ENCODE measurements around the gene AREL1. TPM values are rescaled to one million over a fixed set of nuclear protein-coding genes. Genes with fewer than 3 reads are reported as not detected.

Gene AREL1
- total RNA-seq, 1 experiment from 2014 or later, result 45.9 TPM

- RAD21 ChIA-PET (ENCODE audit: low non-redundant PET in 1 of 2, low total read pairs in 2 of 2, uncharacterized antibody in 2 of 2, unreplicated experiment in 2 of 2), result no interaction called here
- Histone ChIP-seq H2AFZ (ENCODE audit: low read depth, low read length, poor library complexity, severe bottlenecking) (no peak overlapping the region), H3K27ac (ENCODE audit: low read depth, low read length) (no peak overlapping the region), H3K9me3 (ENCODE audit: control insufficient read depth in 1 of 2, insufficient read depth in 1 of 2, low read depth in 1 of 2, low read length in 2 of 2) (no peaks in the 10 kb centered on the region), H3K4me3 (replicated peaks in 1 of 2; ENCODE audit: low read depth in 1 of 2, low read length in 2 of 2) (no peak overlapping the region), H3K4me2 (ENCODE audit: low read length) (no peak overlapping the region), H3K36me3 (ENCODE audit: control insufficient read depth in 1 of 2, insufficient read depth in 2 of 2, low read length in 2 of 2) (no peaks in the 10 kb centered on the region), H3K79me2 (ENCODE audit: insufficient read depth, low read length) (no peaks in the 10 kb centered on the region), H3K27me3 (ENCODE audit: insufficient read depth, low read length) (no peaks in the 10 kb centered on the region), H4K20me1 (ENCODE audit: insufficient read depth) (no peaks in the 10 kb centered on the region), H3K9me2 (ENCODE audit: insufficient read depth) (no peaks in the 10 kb centered on the region), H3K4me1 (ENCODE audit: control insufficient read depth in 1 of 2, insufficient read depth in 2 of 2, low read length in 2 of 2) (no peaks in the 10 kb centered on the region; a peak in 1 of 4 replicates), H3K9ac (ENCODE audit: low read length) (no peak overlapping the region)
- no peak for ATAC-seq
- no TSS peak for BruUV-seq (replicated peaks)
- intact Hi-C loops (cut with micrococcal nuclease), result no loop called here
- POLR2A ChIA-PET, result no interaction called here
- DNase-seq (ENCODE audit: low read depth, low spot score), result no peak
- TF ChIP-seq SP1 (IDR thresholded peaks at IDR 0.05; ENCODE audit: low read depth) (no peak), EZH2 (IDR thresholded peaks at IDR 0.05) (no peak), CTCF (IDR thresholded peaks at IDR 0.05 in 2 of 3, conservative IDR thresholded peaks at IDR 0.05 in 1 of 3; ENCODE audit: borderline replicate concordance in 1 of 3, insufficient read depth in 1 of 3, low read depth in 2 of 3, low read length in 2 of 3) (no peak), FOSL1 (IDR thresholded peaks at IDR 0.05; ENCODE audit: low read depth) (no peak), SIN3A (IDR thresholded peaks at IDR 0.05; ENCODE audit: low read depth) (no peak), TCF7L2 (IDR thresholded peaks at IDR 0.05; ENCODE audit: borderline replicate concordance, extremely low read depth, insufficient read depth, insufficient read length) (no peak), YY1 (IDR thresholded peaks at IDR 0.05; ENCODE audit: extremely low read depth, insufficient replicate concordance, low read depth, low read length) (no peak), ELF1 (IDR thresholded peaks at IDR 0.05; ENCODE audit: borderline replicate concordance, low read depth) (no peak), JUND (IDR thresholded peaks at IDR 0.05) (no peak), POLR2A (IDR thresholded peaks at IDR 0.05; ENCODE audit: borderline replicate concordance, extremely low read depth, insufficient read depth, insufficient read length) (no peak), POLR2AphosphoS5 (IDR thresholded peaks at IDR 0.05; ENCODE audit: low read depth, low read length) (no peak), ZNF274 (IDR thresholded peaks at IDR 0.05; ENCODE audit: low read depth, low read length) (no peak), EZH2phosphoT487 (IDR thresholded peaks at IDR 0.05; ENCODE audit: borderline replicate concordance) (no peak), CBX3 (IDR thresholded peaks at IDR 0.05; ENCODE audit: low read depth) (no peak)
- TF ChIP-seq, protein P1, sequence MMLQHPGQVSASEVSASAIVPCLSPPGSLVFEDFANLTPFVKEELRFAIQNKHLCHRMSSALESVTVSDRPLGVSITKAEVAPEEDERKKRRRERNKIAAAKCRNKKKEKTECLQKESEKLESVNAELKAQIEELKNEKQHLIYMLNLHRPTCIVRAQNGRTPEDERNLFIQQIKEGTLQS (IDR thresholded peaks at IDR 0.05), result no peak
- TF ChIP-seq, protein P2, sequence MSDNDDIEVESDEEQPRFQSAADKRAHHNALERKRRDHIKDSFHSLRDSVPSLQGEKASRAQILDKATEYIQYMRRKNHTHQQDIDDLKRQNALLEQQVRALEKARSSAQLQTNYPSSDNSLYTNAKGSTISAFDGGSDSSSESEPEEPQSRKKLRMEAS (IDR thresholded peaks at IDR 0.05), result no peak
- TF ChIP-seq, protein P3, sequence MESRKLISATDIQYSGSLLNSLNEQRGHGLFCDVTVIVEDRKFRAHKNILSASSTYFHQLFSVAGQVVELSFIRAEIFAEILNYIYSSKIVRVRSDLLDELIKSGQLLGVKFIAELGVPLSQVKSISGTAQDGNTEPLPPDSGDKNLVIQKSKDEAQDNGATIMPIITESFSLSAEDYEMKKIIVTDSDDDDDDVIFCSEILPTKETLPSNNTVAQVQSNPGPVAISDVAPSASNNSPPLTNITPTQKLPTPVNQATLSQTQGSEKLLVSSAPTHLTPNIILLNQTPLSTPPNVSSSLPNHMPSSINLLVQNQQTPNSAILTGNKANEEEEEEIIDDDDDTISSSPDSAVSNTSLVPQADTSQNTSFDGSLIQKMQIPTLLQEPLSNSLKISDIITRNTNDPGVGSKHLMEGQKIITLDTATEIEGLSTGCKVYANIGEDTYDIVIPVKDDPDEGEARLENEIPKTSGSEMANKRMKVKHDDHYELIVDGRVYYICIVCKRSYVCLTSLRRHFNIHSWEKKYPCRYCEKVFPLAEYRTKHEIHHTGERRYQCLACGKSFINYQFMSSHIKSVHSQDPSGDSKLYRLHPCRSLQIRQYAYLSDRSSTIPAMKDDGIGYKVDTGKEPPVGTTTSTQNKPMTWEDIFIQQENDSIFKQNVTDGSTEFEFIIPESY (IDR thresholded peaks at IDR 0.05; ENCODE audit: extremely low read depth, insufficient replicate concordance, low read length), result no peak
- CTCF ChIA-PET, result no interaction called here
These were observed 81.8 kb downstream of the AREL1 start for GRCh38 chr14:74630881-74631690.
